ENCODE measurements around the gene CTNNA2. TPM values are rescaled to one million over a fixed set of nuclear protein-coding genes. Genes with fewer than 3 reads are reported as not detected.

CTNNA2 gene
- polyA plus RNA-seq, 2 of the 4 experiments (the other 2 are of a cell fraction) = 0.50 to 0.94 TPM

DNA sequence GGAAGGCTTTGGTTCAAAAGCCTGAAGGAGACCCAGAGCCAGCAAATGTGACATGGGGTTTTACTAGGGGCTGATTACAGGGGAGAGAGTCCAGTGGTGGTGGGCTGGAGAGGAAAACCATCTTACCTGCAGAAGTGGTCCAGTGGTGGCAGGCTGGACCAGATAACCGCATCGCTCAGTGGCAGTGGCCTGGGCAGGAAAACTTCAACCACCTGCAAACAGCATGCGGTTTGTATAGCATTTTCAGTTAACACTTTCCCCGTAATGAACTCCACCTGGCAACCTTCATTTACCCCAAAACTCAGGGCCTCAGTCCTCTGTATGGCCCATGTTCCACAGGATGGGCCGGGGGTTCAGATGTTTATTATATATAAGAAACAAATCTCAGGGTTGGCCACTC lies 677.3 kb downstream of the CTNNA2 start (continued):
- TF ChIP-seq CHD2 (IDR thresholded peaks at IDR 0.05; ENCODE audit: low read length, partially characterized antibody) (no peak), RFX5 (IDR thresholded peaks at IDR 0.05) (no peak)

DNA sequence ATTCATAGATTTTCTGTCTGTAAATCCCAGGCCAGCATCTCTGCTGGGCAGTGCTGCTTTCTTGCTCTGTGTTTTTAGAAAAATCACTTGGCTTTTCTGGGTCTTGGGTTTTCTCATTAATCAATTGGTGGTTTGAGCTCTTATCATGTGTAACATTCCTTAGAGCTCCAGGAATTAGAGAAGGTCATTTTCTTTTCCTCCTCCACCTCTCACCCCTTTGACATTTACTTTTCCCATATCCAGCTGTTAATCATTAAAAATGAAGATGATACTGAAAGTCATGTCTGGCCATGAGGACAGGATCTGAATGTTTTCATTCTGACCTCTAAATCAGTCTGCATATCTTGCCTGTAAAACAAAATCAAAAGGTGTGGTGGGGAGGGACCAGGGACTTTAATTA lies 680.7 kb downstream of the CTNNA2 start:
- Histone ChIP-seq H3K4me1 (no peaks in the 10 kb centered on the region), H3K4me3 (no peak overlapping the region), H3K27ac (no peak overlapping the region), H3K4me2 (no peak overlapping the region), H3K9me3 (peaks cover 2% of the 10 kb centered on the region; the same call in 1 of the 3 replicates)
- TF ChIP-seq TFCP2L1 (CRISPR knock-in tag; IDR thresholded peaks at IDR 0.05) = no peak
- no peak for TF ChIP-seq TP53 (CRISPR knock-in tag; IDR thresholded peaks at IDR 0.05)
- no peak for FAIRE-seq
- POLR2A ChIA-PET = no interaction called here
- ATAC-seq = no peak
- DNase-seq (ENCODE audit: low read depth in 1 of 2, low spot score in 1 of 2) = no peak
- CTCF ChIA-PET = no interaction called here

DNA sequence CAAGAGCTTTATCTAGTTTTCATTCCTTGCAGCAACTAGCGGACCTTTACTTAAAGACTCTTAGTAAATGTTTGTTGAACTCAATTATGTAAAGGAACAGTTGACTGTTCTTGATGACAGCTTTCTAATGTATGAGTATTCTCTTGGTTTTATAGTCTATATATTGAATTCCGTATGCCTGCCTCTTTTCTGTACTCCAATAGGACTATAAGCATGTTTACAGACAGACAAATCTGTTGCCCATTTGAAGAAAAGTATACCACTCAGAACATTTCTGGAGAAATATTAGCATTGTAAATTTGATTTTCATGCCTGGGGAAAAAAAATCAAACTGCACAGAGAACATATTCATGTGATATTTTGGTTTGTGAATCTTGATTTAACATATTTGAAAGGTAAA lies 682.2 kb downstream of the CTNNA2 start:
- 28% methylated on average over 2 of the region's 2 CpGs for WGBS (ENCODE audit: missing lambda C conversion rate)

More for the DNA sequence above, 682.2 kb downstream of the CTNNA2 start:
- FAIRE-seq = peak; percentile 7
- Histone ChIP-seq H3K4me2 (no peak overlapping the region), H3K4me1 (no peaks in the 10 kb centered on the region), H3K27ac (no peak overlapping the region), H3K9me3 (peaks cover 2% of the 10 kb centered on the region; the same call in 1 of the 3 replicates), H3K4me3 (no peak overlapping the region)
- TF ChIP-seq, protein P1, sequence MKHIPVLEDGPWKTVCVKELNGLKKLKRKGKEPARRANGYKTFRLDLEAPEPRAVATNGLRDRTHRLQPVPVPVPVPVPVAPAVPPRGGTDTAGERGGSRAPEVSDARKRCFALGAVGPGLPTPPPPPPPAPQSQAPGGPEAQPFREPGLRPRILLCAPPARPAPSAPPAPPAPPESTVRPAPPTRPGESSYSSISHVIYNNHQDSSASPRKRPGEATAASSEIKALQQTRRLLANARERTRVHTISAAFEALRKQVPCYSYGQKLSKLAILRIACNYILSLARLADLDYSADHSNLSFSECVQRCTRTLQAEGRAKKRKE (CRISPR knock-in tag; IDR thresholded peaks at IDR 0.05; ENCODE audit: low read depth) = no peak
- TF ChIP-seq KDM5A (IDR thresholded peaks at IDR 0.05) = no peak
- TF ChIP-seq, protein P2, sequence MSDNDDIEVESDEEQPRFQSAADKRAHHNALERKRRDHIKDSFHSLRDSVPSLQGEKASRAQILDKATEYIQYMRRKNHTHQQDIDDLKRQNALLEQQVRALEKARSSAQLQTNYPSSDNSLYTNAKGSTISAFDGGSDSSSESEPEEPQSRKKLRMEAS (IDR thresholded peaks at IDR 0.05) = no peak
- no peak for TF ChIP-seq ZC3H11A (IDR thresholded peaks at IDR 0.05)
- no peak for TF ChIP-seq RAD21 (conservative IDR thresholded peaks at IDR 0.05 in 1 of 2, IDR thresholded peaks at IDR 0.05 in 1 of 2)
- no peak for TF ChIP-seq FOSB (CRISPR knock-in tag; IDR thresholded peaks at IDR 0.05)
- TF ChIP-seq ESRRA (IDR thresholded peaks at IDR 0.05; ENCODE audit: borderline replicate concordance, low read length) = no peak
- no peak for TF ChIP-seq JUNB (IDR thresholded peaks at IDR 0.05)
- TF ChIP-seq, protein P3, sequence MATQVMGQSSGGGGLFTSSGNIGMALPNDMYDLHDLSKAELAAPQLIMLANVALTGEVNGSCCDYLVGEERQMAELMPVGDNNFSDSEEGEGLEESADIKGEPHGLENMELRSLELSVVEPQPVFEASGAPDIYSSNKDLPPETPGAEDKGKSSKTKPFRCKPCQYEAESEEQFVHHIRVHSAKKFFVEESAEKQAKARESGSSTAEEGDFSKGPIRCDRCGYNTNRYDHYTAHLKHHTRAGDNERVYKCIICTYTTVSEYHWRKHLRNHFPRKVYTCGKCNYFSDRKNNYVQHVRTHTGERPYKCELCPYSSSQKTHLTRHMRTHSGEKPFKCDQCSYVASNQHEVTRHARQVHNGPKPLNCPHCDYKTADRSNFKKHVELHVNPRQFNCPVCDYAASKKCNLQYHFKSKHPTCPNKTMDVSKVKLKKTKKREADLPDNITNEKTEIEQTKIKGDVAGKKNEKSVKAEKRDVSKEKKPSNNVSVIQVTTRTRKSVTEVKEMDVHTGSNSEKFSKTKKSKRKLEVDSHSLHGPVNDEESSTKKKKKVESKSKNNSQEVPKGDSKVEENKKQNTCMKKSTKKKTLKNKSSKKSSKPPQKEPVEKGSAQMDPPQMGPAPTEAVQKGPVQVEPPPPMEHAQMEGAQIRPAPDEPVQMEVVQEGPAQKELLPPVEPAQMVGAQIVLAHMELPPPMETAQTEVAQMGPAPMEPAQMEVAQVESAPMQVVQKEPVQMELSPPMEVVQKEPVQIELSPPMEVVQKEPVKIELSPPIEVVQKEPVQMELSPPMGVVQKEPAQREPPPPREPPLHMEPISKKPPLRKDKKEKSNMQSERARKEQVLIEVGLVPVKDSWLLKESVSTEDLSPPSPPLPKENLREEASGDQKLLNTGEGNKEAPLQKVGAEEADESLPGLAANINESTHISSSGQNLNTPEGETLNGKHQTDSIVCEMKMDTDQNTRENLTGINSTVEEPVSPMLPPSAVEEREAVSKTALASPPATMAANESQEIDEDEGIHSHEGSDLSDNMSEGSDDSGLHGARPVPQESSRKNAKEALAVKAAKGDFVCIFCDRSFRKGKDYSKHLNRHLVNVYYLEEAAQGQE (IDR thresholded peaks at IDR 0.05) = no peak
- no peak for TF ChIP-seq JUN (IDR thresholded peaks at IDR 0.05)
- TF ChIP-seq RCOR1 (IDR thresholded peaks at IDR 0.05; ENCODE audit: low read depth, low read length) = no peak
- no peak for TF ChIP-seq HEYL (CRISPR knock-in tag; IDR thresholded peaks at IDR 0.05)
- TF ChIP-seq, protein P4, sequence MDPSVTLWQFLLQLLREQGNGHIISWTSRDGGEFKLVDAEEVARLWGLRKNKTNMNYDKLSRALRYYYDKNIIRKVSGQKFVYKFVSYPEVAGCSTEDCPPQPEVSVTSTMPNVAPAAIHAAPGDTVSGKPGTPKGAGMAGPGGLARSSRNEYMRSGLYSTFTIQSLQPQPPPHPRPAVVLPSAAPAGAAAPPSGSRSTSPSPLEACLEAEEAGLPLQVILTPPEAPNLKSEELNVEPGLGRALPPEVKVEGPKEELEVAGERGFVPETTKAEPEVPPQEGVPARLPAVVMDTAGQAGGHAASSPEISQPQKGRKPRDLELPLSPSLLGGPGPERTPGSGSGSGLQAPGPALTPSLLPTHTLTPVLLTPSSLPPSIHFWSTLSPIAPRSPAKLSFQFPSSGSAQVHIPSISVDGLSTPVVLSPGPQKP (IDR thresholded peaks at IDR 0.05; ENCODE audit: low read depth, low read length) = no peak
- TF ChIP-seq, protein P5, sequence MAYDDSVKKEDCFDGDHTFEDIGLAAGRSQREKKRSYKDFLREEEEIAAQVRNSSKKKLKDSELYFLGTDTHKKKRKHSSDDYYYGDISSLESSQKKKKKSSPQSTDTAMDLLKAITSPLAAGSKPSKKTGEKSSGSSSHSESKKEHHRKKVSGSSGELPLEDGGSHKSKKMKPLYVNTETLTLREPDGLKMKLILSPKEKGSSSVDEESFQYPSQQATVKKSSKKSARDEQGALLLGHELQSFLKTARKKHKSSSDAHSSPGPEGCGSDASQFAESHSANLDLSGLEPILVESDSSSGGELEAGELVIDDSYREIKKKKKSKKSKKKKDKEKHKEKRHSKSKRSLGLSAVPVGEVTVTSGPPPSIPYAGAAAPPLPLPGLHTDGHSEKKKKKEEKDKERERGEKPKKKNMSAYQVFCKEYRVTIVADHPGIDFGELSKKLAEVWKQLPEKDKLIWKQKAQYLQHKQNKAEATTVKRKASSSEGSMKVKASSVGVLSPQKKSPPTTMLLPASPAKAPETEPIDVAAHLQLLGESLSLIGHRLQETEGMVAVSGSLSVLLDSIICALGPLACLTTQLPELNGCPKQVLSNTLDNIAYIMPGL (CRISPR knock-in tag; IDR thresholded peaks at IDR 0.05; ENCODE audit: borderline replicate concordance) = no peak
- no peak for TF ChIP-seq MYC (IDR thresholded peaks at IDR 0.05; ENCODE audit: borderline replicate concordance, low read length)
- TF ChIP-seq RARB (CRISPR knock-in tag; IDR thresholded peaks at IDR 0.05) = no peak
- no peak for TF ChIP-seq HOXB5 (CRISPR knock-in tag; IDR thresholded peaks at IDR 0.05)
- ATAC-seq = no peak
- POLR2A ChIA-PET = no interaction called here
- CTCF ChIA-PET = no interaction called here
- no peak for DNase-seq (ENCODE audit: low read depth in 1 of 2, low spot score in 1 of 2)

All from A549 (cell line).